HepG2 (cell line): ENCODE results near the gene SLC16A11. TPM values are rescaled to one million over a fixed set of nuclear protein-coding genes. Genes with fewer than 3 reads are reported as not detected.

Experiments
- ATAC-seq: fragments of 200-7000 bp; cut with Tn5 transposase; 3 replicates; pipeline ENCODE4 v1.9.1; 2020; ENCODE audit warnings: mild to moderate bottlenecking, moderate library complexity
- BruUV-seq: library from RNA; stranded (reverse); fragments of 400-500 nt; replicated peaks from 2 replicates; lab custom pipeline; 2021; lab: Mats Ljungman, UMichigan
- CTCF ChIA-PET: fragments of 300-600 bp; formaldehyde crosslinking; extraction: SDS; loops from one replicate; lab custom pipeline; 2021; ENCODE audit warnings: low total read pairs, inconsistent platforms, low intra/inter-chr PET ratio; lab: Yijun Ruan, JAX
- POLR2A ChIA-PET: fragments of 350-600 bp; sonication (Branson Sonifier 250); formaldehyde crosslinking; loops from one replicate; lab custom pipeline; 2020; ENCODE audit warnings: antibody characterized with exemption, inconsistent platforms; lab: Yijun Ruan, JAX
- DNase-seq: peaks from one replicate; pipeline ENCODE4 v3.0.0-alpha.2; 2015; ENCODE audit warnings: low spot score
- FAIRE-seq: peaks from 3 replicates; lab custom pipeline; 2011; peaks lifted over from hg19 to GRCh38; lab: Jason Lieb, UNC
- H2AFZ ChIP-seq: one replicate; pipeline ENCODE4 v1.6.1; 2011; ENCODE audit warnings: low read length, inconsistent platforms
- H3K27ac ChIP-seq: fragments of 300-600 bp; 3 replicates; pipeline ENCODE4 v1.8.0; 2011; ENCODE audit warnings: mixed run types, mild to moderate bottlenecking, mixed read lengths, low read length, inconsistent platforms; ENCODE audit not compliant: insufficient read depth; ENCODE audit errors: extremely low read length
- H3K27me3 ChIP-seq, 2 experiments: fragments of 200-600 bp in 1 of 2; 2 replicates in 1 of 2; 3 replicates in 1 of 2; pipeline versions ENCODE4 v1.6.0 to v1.8.0; 2011; ENCODE audit warnings: low read length in 2 of 2, mild to moderate bottlenecking in 2 of 2, moderate library complexity in 2 of 2, inconsistent platforms in 1 of 2; ENCODE audit not compliant: insufficient read depth in 2 of 2, control insufficient read depth in 1 of 2
- H3K36me3 ChIP-seq, 2 experiments: fragments of 200-600 bp in 1 of 2; replicated peaks in 1 of 2; 2 replicates in 1 of 2; 3 replicates in 1 of 2; pipeline versions ENCODE4 v1.5.1 to v1.8.0; 2011; ENCODE audit warnings: low read length in 2 of 2, inconsistent platforms in 1 of 2; ENCODE audit not compliant: insufficient read depth in 2 of 2, control insufficient read depth in 1 of 2
- H3K4me1 ChIP-seq: 2 replicates; pipeline ENCODE4 v1.5.1; 2012; ENCODE audit warnings: low read length, inconsistent platforms; ENCODE audit not compliant: insufficient read depth
- H3K4me2 ChIP-seq: 2 replicates; pipeline ENCODE4 v1.6.0; 2011; ENCODE audit warnings: low read depth, low read length, inconsistent platforms
- H3K4me3 ChIP-seq, 3 experiments: fragments of 200-600 bp in 1 of 3; sonication (generic), shearing (Covaris generic) in 1 of 3; replicated peaks in 1 of 3; 2 replicates each; pipeline ENCODE4 v1.5.1; 2011 to 2016; ENCODE audit warnings: low read length in 3 of 3, inconsistent platforms in 2 of 3, low read depth in 2 of 3, mild to moderate bottlenecking in 2 of 3, control low read depth in 1 of 3, mixed read lengths in 1 of 3; ENCODE audit not compliant: insufficient read depth in 1 of 3
- H3K79me2 ChIP-seq: one replicate; pipeline ENCODE4 v1.6.1; 2011; ENCODE audit warnings: low read length, inconsistent platforms; ENCODE audit not compliant: insufficient read depth
- H3K9ac ChIP-seq: 2 replicates; pipeline ENCODE4 v1.6.0; 2011; ENCODE audit warnings: mild to moderate bottlenecking, low read depth, low read length, inconsistent platforms; ENCODE audit not compliant: insufficient read depth
- H3K9me3 ChIP-seq: 2 replicates; pipeline ENCODE4 v1.5.1; 2012; ENCODE audit warnings: mild to moderate bottlenecking, low read length
- H4K20me1 ChIP-seq: 2 replicates; pipeline ENCODE4 v1.6.0; 2011; ENCODE audit warnings: inconsistent platforms, mild to moderate bottlenecking, low read length, moderate library complexity; ENCODE audit not compliant: insufficient read depth
- CENPBD1 ChIP-seq: sonication (generic); formaldehyde crosslinking; IDR thresholded peaks from 2 replicates; pipeline ENCODE4 v1.8.0; 2022; ENCODE audit warnings: missing genetic modification reagents, low read depth, mild to moderate bottlenecking, borderline replicate concordance
- FOXM1 ChIP-seq: sonication (generic); formaldehyde crosslinking; IDR thresholded peaks from 2 replicates; pipeline ENCODE4 v1.5.0; 2020; ENCODE audit warnings: missing genetic modification reagents
- HMGXB4 ChIP-seq, 2 experiments: sonication (generic) in 1 of 2; formaldehyde crosslinking in 1 of 2; IDR thresholded peaks; 2 replicates each; pipeline versions ENCODE4 v1.4.0 to v1.6.1; 2018 to 2020; ENCODE audit warnings: missing genetic modification reagents in 2 of 2, borderline replicate concordance in 1 of 2, low read depth in 1 of 2, mild to moderate bottlenecking in 1 of 2, missing biosample characterization in 1 of 2
- JUNB ChIP-seq: sonication (generic); formaldehyde crosslinking; IDR thresholded peaks from 2 replicates; pipeline ENCODE4 v1.8.0; 2022; ENCODE audit warnings: missing genetic modification reagents, mild to moderate bottlenecking, borderline replicate concordance
- NFKB2 ChIP-seq: sonication (generic); formaldehyde crosslinking; IDR thresholded peaks from 2 replicates; pipeline ENCODE4 v1.4.0; 2020; ENCODE audit warnings: missing genetic modification reagents, borderline replicate concordance
- POGZ ChIP-seq: sonication (generic); formaldehyde crosslinking; IDR thresholded peaks from 2 replicates; pipeline ENCODE4 v1.4.0; 2020; ENCODE audit warnings: mild to moderate bottlenecking, missing genetic modification reagents
- ZNF530 ChIP-seq: sonication (generic); formaldehyde crosslinking; IDR thresholded peaks from 2 replicates; pipeline ENCODE4 v1.5.0; 2020; ENCODE audit warnings: low read depth, mild to moderate bottlenecking, missing genetic modification reagents
- ZNF562 ChIP-seq: sonication (generic); formaldehyde crosslinking; IDR thresholded peaks from 2 replicates; pipeline ENCODE4 v1.8.0; 2022; ENCODE audit warnings: missing genetic modification reagents, borderline replicate concordance
- ZNF652 ChIP-seq: IDR thresholded peaks from 2 replicates; pipeline ENCODE4 v1.6.1; 2016; ENCODE audit warnings: low read depth, borderline replicate concordance
- ZSCAN20 ChIP-seq: sonication (generic); formaldehyde crosslinking; IDR thresholded peaks from 2 replicates; pipeline ENCODE4 v1.4.0; 2020; ENCODE audit warnings: missing genetic modification reagents, mild to moderate bottlenecking, borderline replicate concordance
- WGBS: methylation state at CpG from one replicate; pipeline ENCODE4 v1.1.6; 2017; ENCODE audit warnings: low lambda C conversion rate; 5-methylcytosine and 5-hydroxymethylcytosine counted together
- in situ Hi-C: cut with HindIII; loops from 2 replicates; pipeline ENCODE4 v1.10.0; 2017; ENCODE audit warnings: low pct_unique_long_range_greater_than_20kb; ENCODE audit not compliant: extremely low pct_ligation_motif_present
- intact Hi-C: fragments of 100-400 bp; cut with micrococcal nuclease; formaldehyde crosslinking; loops from one replicate; pipeline ENCODE4 v1.10.0; 2022; ENCODE audit not compliant: unreplicated experiment
- polyA plus RNA-seq, 8 experiments: library from polyadenylated mRNA; depleted of rRNA in 3 of 8; stranded (reverse) in 7 of 8; unstranded in 1 of 8; fragments of >200 nt; fragmentation: Illumina TruSeq in 4 of 8; extraction: Trizol in 4 of 8; gene quantifications; 2 replicates each; pipeline versions ENCODE4 v1.2.1 to v1.2.3, GENCODE V29; 2011 to 2016; ENCODE audit warnings: low read depth in 4 of 8, missing spikeins in 1 of 8, mixed read lengths in 1 of 8; ENCODE audit not compliant: insufficient read depth in 1 of 8
- total RNA-seq, 5 experiments: library from RNA; depleted of rRNA; stranded (reverse); fragments of >200 nt; fragmentation: Illumina TruSeq; extraction: Trizol; gene quantifications; 2 replicates each; pipeline ENCODE4 v1.2.3, GENCODE V29; 2016; ENCODE audit warnings: low read depth in 1 of 5

The SLC16A11 gene
- total and polyA plus RNA-seq, 2 of the 13 experiments (the other 11 are each of a cell fraction or from before 2014, with no cell fraction given) = not detected

GRCh38 chr17:7025245-7025644, 18.6 kb downstream of the SLC16A11 start:
- Histone ChIP-seq H3K9me3 (no peaks in the 10 kb centered on the region), H4K20me1 (no peaks in the 10 kb centered on the region), H3K79me2 (no peaks in the 10 kb centered on the region), H3K4me1 (peaks cover 53% of the 10 kb centered on the region), H3K27me3 (peaks cover 1 to 30% of the 10 kb centered on the region in 2 experiments; a peak in 3 of 5 replicates), H3K27ac (no peak overlapping the region), H2AFZ (no peak overlapping the region), H3K36me3 (no peaks in the 10 kb centered on the region), H3K9ac (no peak overlapping the region), H3K4me3 (no peak overlapping the region), H3K4me2 (no peak overlapping the region)
- DNase-seq (no peak), ATAC-seq (no peak), FAIRE-seq (no peak)
- ChIA-PET CTCF (no interaction called here), POLR2A (interaction anchor here (0.5 to 2.6 kb wide), 3 partner anchors 11 to 213 kb away, joined by 4 to 20 read pairs (median 5); partner anchors contain the start of genes RNASEK and SLC16A13)
- WGBS = 33% methylated on average over 1 of the region's 1 CpG
- intact Hi-C loops = loop anchor here (10.0 kb wide), 1 partner anchor 180 kb away; no protein-coding TSS in a partner anchor
- in situ Hi-C loops = no loop called here
- no peak for TF ChIP-seq ZSCAN20 (CRISPR knock-in tag)
- TF ChIP-seq ZNF652 (CRISPR knock-in tag) = no peak
- no peak for TF ChIP-seq NFKB2 (CRISPR knock-in tag)
- TF ChIP-seq HMGXB4 (CRISPR knock-in tag; IDR thresholded peaks at IDR 0.05; ENCODE audit: borderline replicate concordance in 1 of 2, low read depth in 1 of 2) = no peak
- no peak for TF ChIP-seq CENPBD1 (CRISPR knock-in tag)
- TF ChIP-seq FOXM1 (CRISPR knock-in tag) = no peak
- no peak for TF ChIP-seq ZNF530 (CRISPR knock-in tag)
- no peak for TF ChIP-seq POGZ
- no peak for TF ChIP-seq ZNF562 (CRISPR knock-in tag)
- TF ChIP-seq JUNB = no peak
- no TSS peak for BruUV-seq
